Stimulated activated CD4-positive, alpha-beta T cell treated with anti-CD3 and anti-CD28 coated beads, Interleukin-2, amount 100 ng/mL, for 4 hours (primary cell): ENCODE results near the gene DHPS.

Source experiments
- DNase-seq: peaks from one replicate; pipeline ENCODE4 v3.0.0-alpha.2; 2020; ENCODE audit warnings: low read depth

The DHPS gene

GRCh38 chr19:12642506-12642905, 39.2 kb downstream of the DHPS start:
- DNase-seq = no peak

GRCh38 chr19:12641456-12641855, 40.2 kb downstream of the DHPS start:
- no peak for DNase-seq

- peak; percentile 82 for DNase-seq
These were observed 41.6 kb downstream of the DHPS start for GRCh38 chr19:12639901-12640613.

- no peak for DNase-seq
These were observed 43.0 kb downstream of the DHPS start for GRCh38 chr19:12638611-12639182.

- no peak for DNase-seq
These were observed 45.0 kb downstream of the DHPS start for GRCh38 chr19:12636631-12637030.

- no peak for DNase-seq
These were observed 52.5 kb downstream of the DHPS start for GRCh38 chr19:12629215-12629614.

GRCh38 chr19:12628040-12629022, 53.3 kb downstream of the DHPS start:
- no peak for DNase-seq

GRCh38 chr19:12626958-12627357, 54.7 kb downstream of the DHPS start:
- DNase-seq = no peak
